GM18508 (cell line): Measurements from ENCODE around the gene COL5A1.

Experiments used
- ATAC-seq: cut with Tn5 transposase; IDR thresholded peaks from one replicate; pipeline ENCODE4 v1.9.1; 2021; ENCODE audit warnings: moderate number of reproducible peaks; ENCODE audit not compliant: insufficient read depth, unreplicated experiment

The COL5A1 gene

DNA sequence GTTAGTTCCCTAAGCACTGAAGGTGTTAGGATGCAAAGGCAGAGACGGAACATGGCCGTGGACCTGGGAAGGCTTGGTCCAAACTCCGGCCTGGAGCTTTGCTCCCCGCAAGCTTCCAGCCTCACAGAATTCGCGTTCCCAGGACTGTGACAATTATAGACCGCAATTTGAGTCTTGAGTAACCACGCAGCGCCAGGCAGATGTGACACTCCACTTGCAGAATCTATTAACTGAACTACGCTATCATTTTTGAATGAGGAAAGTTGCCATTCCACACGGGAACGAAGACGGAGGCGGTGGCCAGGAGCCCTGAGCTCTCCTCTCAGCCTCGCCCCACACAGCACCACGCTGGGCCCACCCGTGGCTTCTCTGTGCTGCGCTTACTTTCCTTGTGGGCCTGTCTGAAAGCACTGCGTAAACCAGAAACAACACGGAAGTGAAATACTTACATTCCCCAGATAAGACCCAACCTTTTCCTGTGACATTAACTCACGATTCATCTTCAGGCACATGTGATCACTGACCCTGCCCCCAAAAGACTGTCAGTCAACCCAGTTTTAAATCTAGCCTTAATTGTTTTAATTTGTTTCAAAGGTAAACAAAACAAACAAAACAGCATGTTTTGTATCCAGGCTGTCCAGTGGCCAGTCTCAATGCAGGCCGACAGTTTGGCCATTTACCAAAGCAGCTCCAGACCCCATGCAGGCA, 16.1 kb upstream of the COL5A1 start:
- ATAC-seq: no peak

DNA sequence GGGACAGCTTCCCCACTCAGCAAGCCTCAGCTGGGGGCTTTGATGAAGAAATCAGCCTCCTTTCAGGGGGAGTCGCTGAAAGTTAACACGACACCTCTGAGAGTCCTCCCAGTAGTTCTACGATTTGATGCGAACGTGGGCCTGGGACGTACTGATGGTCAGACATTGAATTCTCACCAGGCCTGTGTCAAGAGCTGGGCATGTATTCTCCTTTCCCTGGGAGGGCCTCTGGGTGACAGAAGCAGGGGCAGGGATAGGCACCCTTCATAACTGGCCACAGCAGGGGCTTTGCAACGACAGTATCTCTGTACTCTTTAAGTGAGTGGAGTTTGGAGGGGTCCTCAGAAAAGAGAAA, 15.6 kb upstream of the COL5A1 start:
- ATAC-seq: no peak

DNA sequence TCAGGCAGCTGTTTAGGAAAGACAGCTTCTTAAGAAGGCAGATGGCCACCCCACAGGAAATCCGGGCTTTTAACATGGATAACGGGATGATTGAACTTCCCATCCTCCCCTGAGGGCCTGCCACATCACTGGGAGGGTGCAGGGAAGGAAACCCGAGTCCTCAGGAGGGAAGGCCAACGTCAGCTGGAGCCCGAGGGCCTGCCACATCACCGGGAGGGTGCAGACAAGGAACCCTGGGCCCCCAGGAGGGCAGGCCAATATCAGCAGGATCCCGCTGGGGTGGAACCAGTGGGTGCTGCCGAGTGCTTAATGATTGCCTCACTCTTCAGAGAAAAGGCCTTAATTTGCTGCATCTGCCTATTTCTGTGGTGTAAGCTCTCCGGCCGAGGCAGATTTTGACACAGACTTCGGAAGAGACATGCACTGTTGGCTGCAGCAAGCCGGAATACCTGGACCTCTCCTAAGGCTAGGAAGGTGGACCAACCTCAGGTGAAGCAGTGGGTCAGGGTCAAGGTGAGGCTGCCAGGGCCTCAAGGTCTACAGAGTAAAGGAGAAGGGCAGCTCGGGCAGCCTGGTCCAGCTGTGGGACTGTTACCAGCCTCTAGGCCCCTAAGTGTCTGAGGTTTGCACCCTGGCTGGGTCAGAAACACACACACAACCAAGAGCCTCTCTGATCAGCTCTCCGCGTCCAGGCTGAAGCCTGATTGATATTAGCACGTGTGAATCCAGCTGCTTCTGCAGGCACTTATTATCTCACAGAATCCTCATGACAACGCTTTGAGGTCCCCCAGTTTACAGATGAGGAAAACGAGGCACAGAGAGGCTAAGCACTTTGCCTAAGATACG, 14.8 kb upstream of the COL5A1 start:
- no peak for ATAC-seq

DNA sequence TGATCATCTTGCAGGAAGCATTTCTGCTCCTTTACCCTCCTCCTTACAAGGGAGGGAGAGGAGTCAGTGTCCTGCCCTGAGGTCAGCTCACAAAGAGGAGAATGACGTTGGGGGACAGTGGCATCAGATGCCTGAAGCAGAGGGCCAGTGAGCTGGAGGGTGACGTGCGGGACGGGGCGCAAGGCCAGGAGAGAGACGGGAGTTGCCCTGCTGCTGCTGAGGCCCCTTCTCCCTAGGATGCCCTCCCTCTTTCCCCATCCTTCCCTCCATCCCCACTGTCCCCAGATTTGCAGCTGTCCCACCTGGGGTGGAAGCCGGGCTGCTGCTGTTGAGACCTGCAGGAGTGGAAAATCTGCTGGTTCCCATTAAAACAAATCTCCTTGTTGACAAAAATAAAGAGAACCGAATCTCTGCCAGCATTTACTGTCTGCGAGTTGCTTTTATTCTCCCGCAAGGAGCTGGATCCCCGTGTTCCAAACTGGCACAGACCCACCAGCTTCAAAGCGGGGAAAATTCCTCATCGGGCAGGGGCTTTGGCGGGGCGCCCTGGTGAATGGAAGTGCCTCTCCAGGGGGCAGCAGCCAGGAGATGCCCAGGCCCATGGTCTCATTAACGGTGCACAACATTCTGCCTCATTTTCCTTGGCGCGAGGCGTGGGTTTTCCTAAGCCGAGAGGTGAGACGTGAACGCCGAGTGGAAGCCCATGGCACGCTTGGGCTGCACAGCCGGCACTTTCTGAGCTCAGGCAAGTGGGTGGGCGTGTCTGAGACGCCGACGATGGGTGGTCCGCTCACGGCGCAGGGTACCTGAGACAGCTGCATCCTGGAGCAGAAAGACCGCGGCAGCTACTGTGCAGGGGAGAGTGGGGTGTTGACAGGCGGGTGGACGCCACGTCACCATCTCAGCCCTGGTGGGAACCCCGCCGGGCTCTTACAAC, 13.9 kb upstream of the COL5A1 start:
- no peak for ATAC-seq

DNA sequence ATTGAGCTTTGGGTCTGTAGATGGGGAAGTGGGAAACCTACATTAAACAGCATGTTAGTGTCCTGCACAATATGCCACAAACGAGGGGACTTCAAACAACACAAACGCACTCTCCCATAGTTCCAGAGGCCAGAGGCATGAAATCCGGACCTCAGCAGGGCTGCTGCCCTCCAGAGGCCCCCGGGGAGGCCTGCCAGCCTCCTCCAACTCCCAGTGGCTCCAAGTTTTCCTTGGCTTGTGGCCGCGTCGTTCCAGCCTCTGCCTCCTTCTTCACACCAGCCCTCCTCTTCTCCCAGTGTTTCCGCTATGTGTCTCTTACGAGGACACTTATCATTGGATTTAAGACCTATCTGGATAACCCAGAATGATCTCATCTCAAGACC, 13.3 kb upstream of the COL5A1 start:
- ATAC-seq: no peak

DNA sequence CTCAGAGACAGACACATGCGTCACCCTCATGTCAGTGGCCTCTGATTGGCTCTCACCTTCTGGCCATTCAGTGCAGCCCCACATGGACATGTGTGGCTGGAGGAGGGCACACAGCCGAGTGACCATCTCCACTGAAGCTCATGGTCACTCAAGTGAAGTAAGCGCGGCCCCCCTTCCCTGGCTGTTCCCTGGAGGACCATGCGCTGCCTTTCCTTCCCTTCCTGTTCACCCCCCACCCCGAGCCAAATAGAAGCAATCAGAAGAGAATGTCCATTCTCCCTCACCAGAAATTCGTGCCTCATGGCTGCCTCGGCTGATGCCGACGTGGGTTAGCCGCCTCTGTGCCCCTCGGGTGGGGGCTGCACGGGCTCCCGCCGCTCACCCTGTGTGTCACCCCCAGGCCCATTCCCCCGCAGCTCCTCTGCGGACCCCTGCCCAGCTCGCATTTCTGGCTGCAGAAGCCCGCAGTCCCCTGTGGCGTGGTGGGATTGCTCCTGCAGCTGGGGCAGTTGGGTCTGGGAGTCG, 12.5 kb upstream of the COL5A1 start:
- ATAC-seq: no peak

DNA sequence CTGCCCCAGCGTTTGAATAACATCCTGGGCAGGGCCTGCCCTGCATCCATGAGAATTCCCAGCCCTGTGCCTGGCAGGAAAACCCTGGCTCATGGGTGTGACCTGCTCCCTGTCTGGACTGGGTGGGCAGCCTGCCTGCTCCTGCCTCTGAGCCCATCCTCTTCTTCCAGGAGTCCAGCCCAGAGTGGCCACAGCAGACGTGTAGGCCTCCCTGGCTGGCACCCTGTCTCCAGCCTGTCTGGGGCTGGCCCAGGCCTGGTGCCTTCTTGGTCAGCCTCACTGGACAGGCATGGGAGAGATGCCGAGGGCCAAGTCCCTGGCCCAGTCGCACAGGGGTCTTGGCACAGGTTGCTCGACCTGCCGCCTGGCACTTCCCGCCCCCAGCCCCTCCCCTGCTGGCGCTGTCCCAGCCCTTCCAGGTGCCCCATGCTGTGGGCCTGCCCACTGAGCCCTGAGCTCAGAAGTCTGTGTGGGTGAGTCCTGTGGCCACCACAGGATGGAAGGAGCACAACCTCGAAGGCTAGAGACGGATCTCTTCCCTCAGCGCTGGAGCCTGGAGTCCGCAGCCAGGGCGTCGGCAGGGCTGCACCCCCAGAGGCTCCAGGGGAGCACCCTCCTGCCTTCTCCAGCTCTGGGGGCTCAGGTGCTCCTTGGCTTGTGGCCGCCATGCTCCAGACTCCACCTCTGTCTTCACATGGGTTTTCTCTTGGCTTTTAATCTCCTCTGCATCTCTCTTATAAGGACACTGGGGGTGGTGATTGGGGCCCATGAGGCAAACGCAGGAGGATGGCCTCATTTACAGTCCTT, 11.8 kb upstream of the COL5A1 start:
- no peak for ATAC-seq

DNA sequence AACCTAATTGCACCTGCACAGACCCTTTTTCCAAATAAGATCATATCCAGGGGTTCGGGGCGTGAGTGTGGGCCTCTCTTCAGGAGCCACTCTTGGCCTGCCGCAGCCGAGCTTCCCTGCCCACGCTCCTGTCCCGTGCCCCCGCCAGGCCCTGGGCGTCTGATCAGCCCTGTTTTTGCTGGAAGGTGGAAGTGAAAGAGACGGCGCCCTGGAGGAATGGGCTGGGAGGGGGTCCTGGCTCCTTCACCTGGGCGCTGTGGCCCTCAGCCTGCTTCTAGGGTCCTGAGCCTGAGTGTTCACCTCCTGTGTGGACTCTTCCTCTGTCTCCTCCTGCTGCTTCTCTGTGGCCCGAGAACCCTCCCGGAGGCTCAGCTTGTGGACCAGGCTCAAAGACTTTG, 11.2 kb upstream of the COL5A1 start:
- no peak for ATAC-seq

DNA sequence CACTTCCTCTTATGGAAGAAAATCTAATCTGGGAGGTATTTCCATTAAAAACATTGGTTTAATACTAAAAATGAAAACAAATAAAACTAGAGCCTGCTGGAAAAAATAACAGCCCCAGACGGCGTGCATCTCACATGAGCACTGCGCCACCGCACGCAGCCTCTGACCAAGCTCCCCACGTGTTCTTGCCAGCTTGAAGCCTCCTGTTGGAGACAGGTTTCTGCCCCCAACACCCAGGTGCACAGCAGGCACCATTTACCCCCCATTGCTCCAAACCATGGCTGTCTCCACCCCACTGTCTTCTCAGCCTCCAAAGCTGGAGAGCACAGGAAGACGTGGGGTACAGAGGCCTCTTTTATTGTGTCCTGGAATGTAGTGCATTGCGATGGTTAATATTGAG, 10.7 kb upstream of the COL5A1 start:
- no peak for ATAC-seq

DNA sequence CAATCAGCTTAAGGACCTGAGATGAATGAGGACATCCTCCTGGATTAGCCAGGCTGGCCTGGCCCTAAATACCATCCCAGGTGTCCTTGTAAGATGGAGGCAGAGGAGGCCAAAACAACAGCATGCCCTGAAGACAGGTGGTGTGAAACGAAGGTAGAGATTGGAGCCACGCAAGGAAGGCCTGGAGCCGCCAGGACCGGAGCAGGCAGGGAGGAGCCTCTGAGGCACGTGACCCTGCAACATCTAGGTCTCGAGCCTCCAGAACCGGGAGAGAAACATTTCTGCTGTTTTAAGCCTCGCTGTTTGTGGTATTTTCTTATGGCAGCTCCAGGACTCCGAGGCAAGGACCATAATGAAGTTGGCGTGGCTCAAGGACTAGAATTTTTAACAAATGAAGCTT, 9.7 kb upstream of the COL5A1 start:
- ATAC-seq: no peak

DNA sequence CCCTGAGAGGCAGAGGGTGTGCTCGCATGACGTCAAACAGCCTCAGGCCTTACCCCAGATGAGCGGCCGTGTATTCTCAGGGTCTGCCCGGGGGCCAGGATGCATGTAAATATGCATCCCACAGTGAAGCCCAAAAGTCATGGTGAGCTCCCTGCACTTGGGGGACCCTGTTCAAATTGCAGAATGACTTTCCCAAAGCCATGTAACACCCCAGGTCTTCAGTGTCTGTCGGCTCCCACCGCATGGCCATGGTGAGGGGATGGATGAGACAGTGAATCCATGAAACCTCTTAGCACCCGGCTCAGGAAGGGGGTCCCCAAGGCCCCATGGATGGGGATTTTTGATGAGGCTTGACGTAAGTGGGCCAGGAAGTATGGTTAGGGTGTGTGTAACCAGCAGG, 9.3 kb upstream of the COL5A1 start:
- no peak for ATAC-seq

DNA sequence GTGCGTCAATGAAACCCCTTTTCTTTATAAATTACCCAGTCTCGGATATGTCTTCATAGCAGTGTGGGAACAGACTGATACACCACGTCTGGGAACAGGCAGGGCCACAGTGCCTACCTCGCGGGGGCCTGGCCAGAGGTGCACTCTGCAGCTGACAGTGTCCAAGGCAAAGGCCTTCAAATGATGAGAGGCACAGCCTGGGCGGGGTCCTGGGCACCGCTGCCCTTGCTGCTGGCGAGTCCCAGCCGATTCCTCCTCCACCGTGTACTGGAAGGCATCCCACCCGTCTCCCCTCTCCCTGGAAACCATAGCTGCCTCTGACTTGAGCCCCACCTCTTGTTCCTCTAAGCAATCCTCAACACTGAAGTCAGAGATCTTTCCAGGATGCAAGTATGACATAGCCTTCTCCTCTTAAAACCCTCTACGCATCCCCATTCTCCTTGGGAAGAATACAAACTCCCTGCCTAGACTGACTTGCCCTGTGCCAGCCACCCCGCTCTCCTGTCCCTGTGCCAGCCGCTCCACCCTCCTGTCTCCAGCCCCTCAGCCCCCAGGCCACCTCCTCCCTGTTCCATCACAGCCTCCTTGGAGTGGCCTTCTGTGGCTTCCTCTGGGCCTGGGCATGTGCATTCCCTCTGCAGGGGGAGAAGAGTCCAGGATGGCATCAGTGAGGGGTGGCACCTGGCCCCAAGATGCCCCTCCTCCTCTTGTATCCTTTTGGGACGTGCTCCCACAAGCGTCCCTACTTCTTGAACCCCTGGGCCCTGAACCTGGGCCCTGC, 8.1 kb upstream of the COL5A1 start:
- no peak for ATAC-seq

DNA sequence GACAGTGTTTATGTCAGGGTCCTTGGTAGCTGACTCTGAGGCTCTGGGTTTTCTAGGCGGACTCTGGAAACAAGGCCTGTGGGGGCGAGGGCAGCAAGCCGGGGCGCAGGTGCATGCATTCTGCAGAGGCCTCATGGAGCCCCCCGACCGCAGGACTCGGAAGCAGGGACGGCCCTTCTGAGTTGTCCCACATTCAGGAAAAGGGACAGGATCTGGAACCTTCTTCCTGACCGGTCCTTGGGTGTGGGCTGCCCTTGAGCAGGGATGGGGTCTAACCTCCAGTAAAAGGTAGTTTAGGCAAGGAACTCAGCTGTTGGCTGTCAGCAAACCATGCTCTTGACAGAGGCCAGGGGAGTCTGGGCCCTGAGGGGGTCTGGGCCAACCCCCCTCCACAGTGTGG, 7.4 kb upstream of the COL5A1 start:
- no peak for ATAC-seq

DNA sequence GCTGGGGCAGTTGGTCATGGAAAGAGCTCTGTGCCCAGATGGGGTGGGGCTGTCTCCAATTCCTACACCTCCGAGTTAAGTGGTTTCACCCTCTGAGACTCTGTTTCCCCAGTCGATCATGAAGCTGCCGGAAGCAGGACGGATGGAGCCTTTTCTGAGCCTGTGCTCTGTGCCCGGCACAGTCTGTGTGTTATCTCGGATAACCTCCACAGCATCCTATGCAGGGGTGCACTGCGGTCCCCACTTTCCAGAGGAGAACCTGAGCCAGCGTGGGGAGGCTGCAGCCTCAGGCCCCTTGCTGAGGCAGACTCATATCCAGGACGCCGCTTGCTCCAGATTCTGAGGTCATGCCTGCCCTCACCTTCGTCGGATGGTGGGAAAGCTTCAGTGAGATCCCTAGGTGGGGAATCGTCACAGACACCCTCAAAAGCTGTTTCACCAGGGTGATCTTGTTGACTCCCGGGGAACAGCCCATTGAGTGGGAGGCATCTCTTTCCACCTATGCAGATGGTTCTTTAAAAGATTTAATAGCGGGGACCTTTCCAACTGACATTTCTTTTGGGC, 6.9 kb upstream of the COL5A1 start:
- ATAC-seq: no peak

DNA sequence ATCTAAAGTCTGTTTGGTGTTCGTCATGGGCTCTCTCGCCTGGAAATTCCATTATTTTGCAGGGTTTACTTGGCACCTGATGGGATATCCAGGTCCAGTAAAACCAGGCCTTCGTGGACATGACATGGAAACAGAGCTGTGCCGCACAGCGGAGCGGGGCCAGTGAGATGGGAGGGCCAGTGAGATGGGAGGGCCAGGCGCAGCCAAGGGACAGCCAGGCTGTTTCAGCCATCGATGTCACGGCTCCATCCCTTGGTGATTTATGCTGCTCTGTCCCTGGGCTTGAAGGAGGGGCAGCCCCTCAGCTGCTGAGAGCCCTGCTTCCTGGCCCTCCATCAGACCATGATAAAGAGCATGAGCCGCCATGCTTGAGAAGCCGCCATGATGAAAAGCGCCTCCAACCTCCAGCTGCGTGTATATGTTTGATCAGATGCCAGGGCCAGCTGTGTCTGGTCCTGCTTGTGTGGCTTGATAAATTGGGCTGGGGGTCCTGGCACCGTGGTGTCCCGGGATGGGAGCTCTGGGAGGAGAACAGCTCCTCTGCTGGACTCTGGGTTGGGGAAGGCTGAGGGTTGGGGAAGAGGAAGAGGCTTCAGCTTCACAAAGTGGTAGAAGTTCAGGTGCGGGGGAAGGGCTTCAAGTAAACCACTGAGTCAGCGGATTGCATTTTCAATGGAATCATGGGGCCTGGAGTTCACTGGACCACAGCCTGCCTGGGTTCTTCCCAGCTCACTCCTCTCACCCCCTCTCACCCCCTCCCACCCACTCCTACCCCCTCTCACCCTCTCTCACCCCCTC, 6.1 kb upstream of the COL5A1 start:
- no peak for ATAC-seq

DNA sequence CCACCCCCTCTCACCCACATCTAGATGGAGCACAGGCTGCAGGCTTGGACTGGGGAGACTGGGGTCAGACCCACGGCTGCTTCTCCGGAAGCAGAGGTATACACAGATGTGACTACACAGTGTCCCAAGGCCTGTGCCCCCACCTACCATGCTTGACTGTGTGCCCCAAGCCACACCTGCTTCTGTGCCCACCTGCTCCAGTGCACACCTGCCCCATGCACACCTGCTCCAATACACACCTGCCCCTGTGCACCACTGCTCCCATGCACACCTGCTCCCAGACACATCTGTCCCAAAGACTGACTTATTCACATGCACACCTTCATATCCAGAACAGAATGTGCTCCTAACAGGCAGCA, 5.5 kb upstream of the COL5A1 start:
- ATAC-seq: no peak

DNA sequence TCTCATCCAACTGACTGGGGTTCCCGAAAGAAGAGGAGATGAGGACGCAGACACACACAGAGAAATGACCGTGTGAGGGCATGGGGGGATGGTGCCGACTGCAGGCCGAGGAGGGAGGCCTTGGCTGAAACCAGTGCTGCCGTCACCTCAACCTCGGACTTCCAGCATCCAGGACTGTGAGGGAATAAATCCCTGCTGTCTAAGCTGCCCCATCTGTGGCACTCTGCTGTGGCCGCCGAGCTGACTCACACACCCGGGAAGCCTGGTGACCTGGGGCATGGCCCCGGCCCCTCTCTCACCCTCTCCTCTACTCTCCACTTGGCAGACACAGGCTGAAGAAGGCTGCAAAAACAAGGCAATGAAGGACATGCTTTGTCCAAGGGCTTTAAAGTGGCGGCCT, 4.4 kb upstream of the COL5A1 start:
- ATAC-seq: no peak
